ENCODE data around the gene CAMK1D. TPM values are rescaled to one million over a fixed set of nuclear protein-coding genes. Genes with fewer than 3 reads are reported as not detected.

CAMK1D gene
- total and polyA plus RNA-seq, 2 donors (not counting 3 experiments of a cell fraction or from before 2014, with no cell fraction given), result 0.37 to 4.2 TPM

GRCh38 chr10:12358863-12359564 lies 9.7 kb downstream of the CAMK1D start:
- Histone ChIP-seq H3K9me3 (replicated peaks; ENCODE audit: control insufficient read depth, insufficient read depth, low read length) (no peaks in the 10 kb centered on the region), H3K9ac (replicated peaks; ENCODE audit: extremely low read depth, insufficient read depth, low read length) (no peak overlapping the region), H3K4me3 (replicated peaks in 1 of 3; ENCODE audit: insufficient read depth in 1 of 3, low read depth in 1 of 3, low read length in 3 of 3) (no peak overlapping the region), H3K36me3 (ENCODE audit: control insufficient read depth in 2 of 2, extremely low read depth in 1 of 2, insufficient read depth in 2 of 2, low read length in 2 of 2) (no peaks in the 10 kb centered on the region), H3K27ac (ENCODE audit: insufficient read depth, low read depth, low read length) (no peak overlapping the region), H3K79me2 (ENCODE audit: control insufficient read depth, insufficient read depth, low read length) (no peaks in the 10 kb centered on the region), H2AFZ (ENCODE audit: low read depth, low read length) (no peak overlapping the region), H4K20me1 (replicated peaks; ENCODE audit: control insufficient read depth, extremely low read depth, insufficient read depth, low read length) (no peaks in the 10 kb centered on the region), H3K4me1 (ENCODE audit: control insufficient read depth, extremely low read depth, insufficient read depth, low read length) (no peaks in the 10 kb centered on the region), H3K4me2 (ENCODE audit: insufficient read depth, low read length) (no peak overlapping the region), H3K9me1 (replicated peaks; ENCODE audit: control insufficient read depth, extremely low read depth, insufficient read depth, low read length) (no peaks in the 10 kb centered on the region), H3K27me3 (ENCODE audit: control insufficient read depth in 2 of 2, insufficient read depth in 2 of 2, low read length in 2 of 2) (peaks cover 0 to 2% of the 10 kb centered on the region in 2 experiments)
- intact Hi-C loops (cut with micrococcal nuclease) (no loop called here), dilution Hi-C loops (cut with MboI; ENCODE audit: extremely low pct_ligation_motif_present, low sequenced_read_pairs) (no loop called here)
- BruUV-seq (replicated peaks), result no TSS peak
- DNase-seq (ENCODE audit: low read depth, low spot score) (no peak), FAIRE-seq (no peak)
- POLR2A ChIA-PET, result no interaction called here
- CTCF ChIA-PET, result interaction anchor here (2.0 kb wide), 1 partner anchor 297 kb away, joined by 5 read pairs; no protein-coding TSS in a partner anchor
- TF ChIP-seq GATA2 (IDR thresholded peaks at IDR 0.05; ENCODE audit: insufficient read depth, insufficient read length, low read depth, low read length) (no peak), EZH2 (IDR thresholded peaks at IDR 0.05; ENCODE audit: borderline replicate concordance, low read depth, low read length, severe bottlenecking) (no peak)

GRCh38 chr10:12360461-12360860 lies 11.1 kb downstream of the CAMK1D start:
- DNase-seq (ENCODE audit: low read depth, low spot score) (no peak), FAIRE-seq (no peak)
- ChIA-PET POLR2A (no interaction called here), CTCF (no interaction called here)
- Histone ChIP-seq H3K4me2 (ENCODE audit: insufficient read depth, low read length) (no peak overlapping the region), H3K27me3 (ENCODE audit: control insufficient read depth in 2 of 2, insufficient read depth in 2 of 2, low read length in 2 of 2) (peaks cover 0 to 2% of the 10 kb centered on the region in 2 experiments), H3K4me3 (replicated peaks in 1 of 3; ENCODE audit: insufficient read depth in 1 of 3, low read depth in 1 of 3, low read length in 3 of 3) (no peak overlapping the region), H3K9me1 (replicated peaks; ENCODE audit: control insufficient read depth, extremely low read depth, insufficient read depth, low read length) (no peaks in the 10 kb centered on the region), H3K79me2 (ENCODE audit: control insufficient read depth, insufficient read depth, low read length) (no peaks in the 10 kb centered on the region), H3K36me3 (ENCODE audit: control insufficient read depth in 2 of 2, extremely low read depth in 1 of 2, insufficient read depth in 2 of 2, low read length in 2 of 2) (no peaks in the 10 kb centered on the region), H3K4me1 (ENCODE audit: control insufficient read depth, extremely low read depth, insufficient read depth, low read length) (no peaks in the 10 kb centered on the region), H3K9me3 (replicated peaks; ENCODE audit: control insufficient read depth, insufficient read depth, low read length) (no peaks in the 10 kb centered on the region), H3K27ac (ENCODE audit: insufficient read depth, low read depth, low read length) (no peak overlapping the region), H3K9ac (replicated peaks; ENCODE audit: extremely low read depth, insufficient read depth, low read length) (no peak overlapping the region), H4K20me1 (replicated peaks; ENCODE audit: control insufficient read depth, extremely low read depth, insufficient read depth, low read length) (no peaks in the 10 kb centered on the region), H2AFZ (ENCODE audit: low read depth, low read length) (no peak overlapping the region)
- BruUV-seq (replicated peaks), result no TSS peak
- intact Hi-C loops (cut with micrococcal nuclease), result no loop called here
- TF ChIP-seq POLR2AphosphoS5 (IDR thresholded peaks at IDR 0.05; ENCODE audit: insufficient read depth, low read depth, low read length), result no peak
- TF ChIP-seq POLR2A (IDR thresholded peaks at IDR 0.05; ENCODE audit: low read depth, low read length), result no peak
- no peak for TF ChIP-seq EZH2 (IDR thresholded peaks at IDR 0.05; ENCODE audit: borderline replicate concordance, low read depth, low read length, severe bottlenecking)
- no peak for TF ChIP-seq JUN (IDR thresholded peaks at IDR 0.05; ENCODE audit: borderline replicate concordance, insufficient read depth, insufficient read length, low read depth)
- no peak for TF ChIP-seq FOS (IDR thresholded peaks at IDR 0.05; ENCODE audit: borderline replicate concordance, insufficient read depth, low read length)
- TF ChIP-seq MAX (IDR thresholded peaks at IDR 0.05; ENCODE audit: insufficient read depth, insufficient read length), result no peak
- TF ChIP-seq CTCF (IDR thresholded peaks at IDR 0.05; ENCODE audit: extremely low read depth in 1 of 2, insufficient read depth in 1 of 2, low read depth in 1 of 2, low read length in 2 of 2), result no peak
- TF ChIP-seq MYC (IDR thresholded peaks at IDR 0.05; ENCODE audit: low read depth, low read length), result no peak
- no peak for TF ChIP-seq GATA2 (IDR thresholded peaks at IDR 0.05; ENCODE audit: insufficient read depth, insufficient read length, low read depth, low read length)
- dilution Hi-C loops (cut with MboI; ENCODE audit: extremely low pct_ligation_motif_present, low sequenced_read_pairs), result no loop called here

Data from endothelial cell of umbilical vein (primary cell).